HG02973 (cell line): ENCODE results near the gene MMS19.
"Not testable (repeated sequence)": the region's sequence is repeated elsewhere in the genome, so short reads cannot be mapped to it uniquely, and the experiment has no call there.

Experiments
- ATAC-seq: cut with Tn5 transposase; IDR thresholded peaks from one replicate; pipeline ENCODE4 v1.9.1; 2021; ENCODE audit warnings: moderate library complexity; ENCODE audit not compliant: unreplicated experiment

The MMS19 gene

GRCh38 chr10:97529685-97530465 lies 31.7 kb upstream of the MMS19 start:
- ATAC-seq = no peak

- not testable (repeated sequence) for ATAC-seq
Observed at GRCh38 chr10:97528876-97529275, 30.7 kb upstream of the MMS19 start.

DNA sequence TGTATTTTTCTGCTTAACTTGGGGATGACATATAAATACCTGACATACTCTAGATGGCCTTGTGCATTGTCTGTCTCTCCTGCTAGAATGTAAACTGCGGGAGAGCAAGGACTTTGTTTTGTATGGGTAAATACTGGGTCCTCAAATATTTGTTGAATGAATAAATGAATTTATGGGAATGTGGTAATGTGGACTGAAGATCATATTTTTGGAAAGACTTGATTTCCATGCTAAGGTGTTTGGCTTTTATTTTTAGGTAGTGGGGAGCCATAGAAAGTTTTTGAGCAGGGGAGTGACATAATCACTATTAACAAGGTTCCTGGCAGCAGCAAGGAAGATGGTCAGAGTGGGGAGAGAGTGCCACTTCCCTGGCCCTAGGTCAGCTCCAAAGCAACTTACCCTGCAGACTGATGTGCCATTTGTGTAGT lies 27.5 kb upstream of the MMS19 start:
- no peak for ATAC-seq

DNA sequence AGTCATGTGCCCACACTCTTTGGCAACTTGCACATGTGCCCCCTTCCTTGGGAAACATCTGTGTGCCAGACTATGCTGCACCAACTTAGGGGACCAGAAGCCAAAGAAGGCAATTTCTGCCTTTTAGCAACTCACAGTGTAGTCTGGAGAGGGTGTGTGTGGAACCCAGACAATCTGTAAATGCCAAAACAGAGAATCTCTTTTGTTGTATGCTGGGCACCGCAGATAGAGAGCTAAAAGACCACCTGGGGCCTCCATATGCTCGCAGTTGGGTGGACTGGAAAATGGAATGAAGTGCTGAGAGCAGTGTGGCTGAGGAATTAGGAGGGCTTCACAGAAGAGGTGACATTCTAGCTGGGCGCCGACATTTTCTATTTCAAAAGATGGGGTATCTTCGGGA lies 26.9 kb upstream of the MMS19 start:
- ATAC-seq = no peak

DNA sequence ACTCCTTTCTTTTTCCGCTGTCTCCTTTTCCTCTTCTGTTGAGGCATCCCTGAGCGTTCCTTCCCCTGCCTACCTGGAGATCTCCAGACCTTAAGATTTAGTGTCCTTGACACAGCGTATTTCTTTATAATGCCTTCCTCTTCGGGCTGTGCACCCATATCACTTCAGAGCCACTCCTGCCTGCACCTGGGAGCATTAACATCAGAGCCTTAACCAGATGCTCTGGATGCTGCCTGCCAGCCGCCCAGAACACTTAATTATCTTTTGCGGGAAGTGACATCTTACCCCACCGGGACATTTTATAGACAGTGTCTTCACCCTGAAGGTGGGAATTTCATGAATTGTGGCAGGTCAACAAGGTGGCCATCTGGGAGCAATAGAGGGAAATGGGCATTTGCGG lies 24.7 kb upstream of the MMS19 start:
- no peak for ATAC-seq

DNA sequence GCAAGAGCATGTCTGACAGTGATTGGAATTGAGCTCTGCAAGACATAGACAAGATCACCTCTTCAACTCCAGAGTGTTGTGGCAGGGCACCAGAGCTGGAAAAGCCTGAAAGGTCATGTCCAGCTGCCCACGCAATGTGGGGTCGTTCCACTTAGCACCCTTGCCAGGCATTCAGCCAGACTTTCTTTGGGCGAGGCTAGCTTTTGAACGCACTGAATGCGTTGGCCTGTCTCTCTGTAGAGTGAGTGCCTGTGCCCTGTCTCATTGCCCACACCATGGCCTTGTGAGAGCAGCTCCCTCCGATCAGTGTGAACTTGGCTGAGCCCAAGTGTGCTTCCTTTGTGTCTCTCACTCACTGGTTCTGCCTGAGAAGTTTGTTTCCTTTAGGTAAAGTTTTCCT lies 23.8 kb upstream of the MMS19 start:
- no peak for ATAC-seq

DNA sequence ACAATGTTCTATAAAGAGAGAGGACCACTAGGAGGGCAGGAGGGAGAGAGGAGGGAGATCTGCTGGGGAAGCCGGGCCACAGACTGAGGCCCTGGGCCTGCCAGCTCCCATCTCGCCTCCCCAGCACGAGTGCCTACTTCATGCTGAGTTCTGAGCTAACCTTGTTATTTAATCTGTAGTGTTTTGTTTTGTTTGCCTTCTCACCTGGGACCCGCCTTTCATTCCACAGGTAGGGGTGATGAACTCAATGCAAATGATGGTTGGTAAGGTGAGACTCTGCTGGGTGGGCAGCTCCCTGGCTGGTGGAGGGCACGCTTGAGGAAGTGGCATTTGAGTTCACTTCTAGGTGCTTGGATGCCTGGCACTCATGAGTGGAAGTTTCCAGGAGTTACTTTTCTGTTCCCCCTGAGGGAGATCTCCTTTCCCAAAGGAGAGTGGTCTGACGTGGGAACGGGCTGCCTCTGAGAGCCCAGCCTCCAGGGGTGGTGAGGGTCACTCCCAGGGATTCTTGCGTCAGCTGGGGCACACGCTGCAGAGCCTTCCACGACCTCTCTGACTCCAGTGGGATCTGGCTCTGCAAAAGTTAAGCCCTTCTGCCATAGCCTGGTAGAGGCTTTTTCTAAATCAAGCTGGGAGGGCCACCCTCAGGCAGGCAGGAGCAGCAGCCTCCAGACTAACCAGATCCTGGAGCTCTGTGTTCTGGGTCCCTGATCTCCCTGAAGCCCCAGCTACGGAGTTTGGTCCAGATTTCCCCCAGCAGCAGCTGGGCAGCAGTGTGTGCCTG lies 22.9 kb upstream of the MMS19 start:
- ATAC-seq = no peak

DNA sequence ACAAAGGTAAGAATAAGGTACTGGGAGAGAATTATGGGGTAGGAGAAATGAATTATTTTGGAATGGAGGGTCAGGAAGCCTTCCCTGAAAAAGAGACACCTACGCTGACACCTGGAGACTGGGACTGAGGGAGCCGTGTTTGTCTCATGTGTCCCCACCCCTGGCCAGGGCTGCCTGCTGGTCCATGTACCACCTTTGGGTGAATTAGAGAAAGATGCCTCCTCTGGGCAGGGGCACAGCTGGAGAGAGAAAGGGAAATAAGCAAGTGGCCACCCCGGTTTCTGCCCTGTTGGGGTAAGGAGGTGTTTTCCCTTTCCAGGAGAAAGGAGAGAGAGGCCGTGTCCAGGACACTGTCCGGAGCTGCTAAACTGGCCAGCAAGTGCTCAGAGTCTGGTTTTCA lies 22.3 kb upstream of the MMS19 start:
- no peak for ATAC-seq

GRCh38 chr10:97519342-97519741 lies 21.1 kb upstream of the MMS19 start:
- ATAC-seq = no peak

- no peak for ATAC-seq
Observed at GRCh38 chr10:97518301-97519043, 20.2 kb upstream of the MMS19 start.

GRCh38 chr10:97517778-97518300 lies 19.6 kb upstream of the MMS19 start:
- ATAC-seq = no peak

GRCh38 chr10:97517096-97517750 lies 19.0 kb upstream of the MMS19 start:
- no peak for ATAC-seq

- no peak for ATAC-seq
Observed at GRCh38 chr10:97515271-97515978, 17.2 kb upstream of the MMS19 start.

DNA sequence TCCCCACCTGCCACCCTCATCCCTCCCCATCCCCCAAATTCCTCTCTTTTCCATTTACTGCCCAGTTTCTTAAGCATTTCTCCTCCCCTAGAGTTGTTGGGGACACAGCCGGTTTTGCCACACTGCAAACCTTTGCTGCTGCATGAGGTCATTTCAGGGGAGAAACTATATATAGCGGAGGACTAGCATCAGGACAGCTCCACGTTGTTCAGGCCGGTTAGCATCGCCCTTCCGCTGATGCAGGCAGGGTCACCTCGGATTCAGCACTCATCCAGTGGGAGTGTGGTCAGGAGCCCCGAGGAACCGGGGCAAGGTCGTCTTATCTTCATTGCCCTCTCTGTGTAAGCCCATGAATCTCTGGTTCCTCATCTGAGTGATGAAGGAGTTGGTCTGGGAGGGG lies 16.1 kb upstream of the MMS19 start:
- ATAC-seq = no peak

DNA sequence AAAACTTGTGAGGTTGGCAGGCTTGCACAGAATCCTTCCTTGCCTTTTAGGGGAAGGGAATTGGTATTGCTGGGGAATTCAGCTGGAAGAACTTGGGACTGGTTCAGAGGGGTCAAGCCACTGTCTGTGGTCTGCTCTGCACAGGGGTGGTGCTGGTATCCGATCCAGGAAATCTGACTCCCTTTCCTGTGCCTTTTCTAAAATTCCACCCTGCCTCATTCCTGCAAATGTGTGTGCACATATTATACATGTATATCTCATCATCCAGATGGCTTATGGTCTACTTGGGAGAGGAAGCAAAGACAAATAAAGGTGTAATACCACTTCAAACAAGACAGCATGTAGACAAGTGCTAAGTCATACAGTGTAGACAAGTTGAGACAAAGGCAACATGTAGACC lies 14.8 kb upstream of the MMS19 start:
- no peak for ATAC-seq

DNA sequence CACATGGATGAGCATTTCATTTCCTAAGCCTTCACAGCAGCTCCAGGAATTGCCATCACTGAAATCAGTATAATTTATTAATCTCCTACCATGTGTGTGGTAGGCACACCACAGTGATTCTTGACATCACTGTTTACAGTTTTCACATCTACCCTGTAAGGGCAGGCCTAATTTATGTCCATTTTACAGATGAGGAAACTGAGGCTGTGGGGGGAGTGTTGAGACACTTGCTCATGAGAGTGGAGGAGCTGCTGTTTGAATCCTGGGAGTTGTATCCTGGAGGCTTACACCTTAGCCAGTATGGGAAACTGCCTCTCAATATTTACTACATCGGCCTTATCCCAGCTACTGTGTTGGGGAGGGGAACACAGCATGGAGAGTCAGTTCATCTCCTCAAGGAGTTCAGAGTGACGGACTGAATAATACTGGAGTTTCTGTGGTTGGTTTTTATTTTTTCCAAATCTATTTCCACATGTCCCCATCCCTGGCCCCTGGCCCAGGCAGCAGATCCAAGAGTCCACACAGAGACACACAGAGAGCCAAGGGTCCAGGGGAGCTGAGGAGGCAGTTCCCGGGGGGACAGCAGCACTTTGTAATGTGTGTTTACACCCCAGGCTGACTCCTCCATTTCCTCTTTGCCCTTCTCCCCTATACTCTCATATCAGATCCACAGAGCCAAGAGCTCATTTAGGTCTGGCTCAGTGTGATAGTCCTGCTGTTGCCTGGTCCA lies 13.7 kb upstream of the MMS19 start:
- no peak for ATAC-seq

GRCh38 chr10:97510686-97511085 lies 12.5 kb upstream of the MMS19 start:
- no peak for ATAC-seq

GRCh38 chr10:97509120-97509680 lies 11.0 kb upstream of the MMS19 start:
- no peak for ATAC-seq

GRCh38 chr10:97508342-97508741 lies 10.1 kb upstream of the MMS19 start:
- no peak for ATAC-seq
